ENCODE data around the gene PRR3. TPM values are rescaled to one million over a fixed set of nuclear protein-coding genes. Genes with fewer than 3 reads are reported as not detected.
A peak's percentile ranks its signal among the peaks of the same experiment; 100 is the strongest.

The PRR3 gene
- total and polyA plus RNA-seq, 9 of the 15 experiments (the other 6 are each of a cell fraction or from before 2014, with no cell fraction given), result 23.5 to 59.6 (median 28.8) TPM

DNA sequence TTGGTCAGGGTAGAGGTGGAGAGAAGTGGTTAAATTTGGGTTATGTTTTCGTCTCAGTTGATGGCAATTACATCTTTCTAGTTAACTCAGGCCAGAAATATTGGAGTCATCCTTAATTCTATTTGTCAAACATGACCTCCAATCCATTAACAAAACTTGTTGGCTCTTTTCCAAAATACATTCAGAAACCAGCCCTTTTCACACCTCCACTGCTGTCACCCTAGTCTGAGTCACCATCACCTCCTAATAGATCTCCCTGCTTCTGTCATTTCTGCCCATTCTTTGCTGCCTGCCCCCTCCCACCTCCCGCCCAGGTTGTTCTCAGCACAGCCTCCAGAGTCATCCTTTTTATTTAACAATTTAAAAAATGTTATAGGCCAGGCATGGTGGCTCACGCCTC is 11.2 kb downstream of the PRR3 start (continued):
- TF ChIP-seq U2AF1 (optimal IDR thresholded peaks at IDR 0.05; ENCODE audit: low read depth, low read length) (no peak), NFIC (IDR thresholded peaks at IDR 0.05) (peak; percentile 84), ILK (tag; IDR thresholded peaks at IDR 0.05; ENCODE audit: borderline replicate concordance, low read depth) (no peak), MYC (IDR thresholded peaks at IDR 0.05; ENCODE audit: low read depth, low read length) (no peak), MYC (CRISPR knock-in tag; IDR thresholded peaks at IDR 0.05; ENCODE audit: borderline replicate concordance, low read depth) (no peak), NUFIP1 (IDR thresholded peaks at IDR 0.05; ENCODE audit: partially characterized antibody) (no peak)
- TF ChIP-seq, protein P1, sequence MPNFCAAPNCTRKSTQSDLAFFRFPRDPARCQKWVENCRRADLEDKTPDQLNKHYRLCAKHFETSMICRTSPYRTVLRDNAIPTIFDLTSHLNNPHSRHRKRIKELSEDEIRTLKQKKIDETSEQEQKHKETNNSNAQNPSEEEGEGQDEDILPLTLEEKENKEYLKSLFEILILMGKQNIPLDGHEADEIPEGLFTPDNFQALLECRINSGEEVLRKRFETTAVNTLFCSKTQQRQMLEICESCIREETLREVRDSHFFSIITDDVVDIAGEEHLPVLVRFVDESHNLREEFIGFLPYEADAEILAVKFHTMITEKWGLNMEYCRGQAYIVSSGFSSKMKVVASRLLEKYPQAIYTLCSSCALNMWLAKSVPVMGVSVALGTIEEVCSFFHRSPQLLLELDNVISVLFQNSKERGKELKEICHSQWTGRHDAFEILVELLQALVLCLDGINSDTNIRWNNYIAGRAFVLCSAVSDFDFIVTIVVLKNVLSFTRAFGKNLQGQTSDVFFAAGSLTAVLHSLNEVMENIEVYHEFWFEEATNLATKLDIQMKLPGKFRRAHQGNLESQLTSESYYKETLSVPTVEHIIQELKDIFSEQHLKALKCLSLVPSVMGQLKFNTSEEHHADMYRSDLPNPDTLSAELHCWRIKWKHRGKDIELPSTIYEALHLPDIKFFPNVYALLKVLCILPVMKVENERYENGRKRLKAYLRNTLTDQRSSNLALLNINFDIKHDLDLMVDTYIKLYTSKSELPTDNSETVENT (CRISPR knock-in tag; IDR thresholded peaks at IDR 0.05), result no peak

DNA sequence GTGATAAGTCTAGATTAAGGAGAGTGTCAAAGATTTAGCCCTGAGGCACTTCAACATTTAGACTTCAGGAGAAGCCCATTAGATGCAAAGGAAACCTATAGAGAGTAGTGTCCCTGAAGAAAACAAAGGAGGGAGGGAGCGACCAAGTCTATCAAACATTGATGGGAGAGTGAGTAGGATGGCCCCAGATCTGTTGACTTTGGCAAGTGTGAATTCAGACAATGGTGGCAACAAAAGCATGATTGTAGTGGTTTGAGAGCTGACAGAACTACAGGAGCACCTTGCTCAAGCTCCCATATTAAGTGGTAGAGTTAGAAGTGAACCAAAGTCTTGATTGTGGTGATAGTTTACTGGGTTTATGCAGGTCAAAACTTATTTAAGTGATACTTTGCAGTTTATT is 13.2 kb downstream of the PRR3 start:
- H3K27ac ChIP-seq (ENCODE audit: extremely low read depth, low read depth, low read length), result peak overlapping the region; percentile 92
- peaks cover 10% of the 10 kb centered on the region for H3K9me1 ChIP-seq (ENCODE audit: control insufficient read depth, insufficient read depth, low read length)
- H2AFZ ChIP-seq (ENCODE audit: low read depth, low read length), result peak overlapping the region; percentile 87
- no peaks in the 10 kb centered on the region for H3K27me3 ChIP-seq (ENCODE audit: control insufficient read depth in 2 of 2, insufficient read depth in 2 of 2, low read length in 2 of 2)
- peaks cover 58% of the 10 kb centered on the region for H3K79me2 ChIP-seq (ENCODE audit: control insufficient read depth, insufficient read depth, low read length)
- BruUV-seq (replicated peaks), result no TSS peak
- DNase-seq (ENCODE audit: extremely low read depth in 1 of 4, low spot score in 3 of 4), result no peak
- H3K4me2 ChIP-seq (ENCODE audit: insufficient read depth, low read length), result peak overlapping the region; percentile 90
- FAIRE-seq, result no peak
- H4K20me1 ChIP-seq (replicated peaks; ENCODE audit: control insufficient read depth, insufficient read depth, low read length), result peaks cover 12% of the 10 kb centered on the region; the same call in 1 of the 2 replicates
- 0% methylated on average over 1 of the region's 1 CpG for WGBS (ENCODE audit: insufficient coverage, low coverage, missing lambda C conversion rate)
- peaks cover 24 to 39% of the 10 kb centered on the region in 2 experiments for H3K4me1 ChIP-seq (replicated peaks in 1 of 2; ENCODE audit: control insufficient read depth in 2 of 2, insufficient read depth in 2 of 2, low read length in 2 of 2)
- in situ Hi-C loops (cut with MboI), result no loop called here
- intact Hi-C loops (cut with micrococcal nuclease), result no loop called here
- POLR2A ChIA-PET, result interaction anchor here (0.5 to 3.2 kb wide), 14 partner anchors 10 to 509 kb away, joined by 3 to 38 read pairs (median 4); partner anchors contain the start of genes GNL1, POLR1H and PRR3
- CTCF ChIA-PET (ENCODE audit: low intra/inter-chr PET ratio), result no interaction called here
- peaks cover 44% of the 10 kb centered on the region for H3K36me3 ChIP-seq (ENCODE audit: control insufficient read depth, insufficient read depth, low read length)
- H3K9me3 ChIP-seq (replicated peaks; ENCODE audit: control insufficient read depth, insufficient read depth, low read depth, low read length), result no peaks in the 10 kb centered on the region
- peak overlapping the region; percentile 40 to 84 for H3K9ac ChIP-seq (ENCODE audit: insufficient read depth in 1 of 2, low read depth in 2 of 2, low read length in 2 of 2)
- ATAC-seq, result no peak
- H3K4me3 ChIP-seq, result peak overlapping the region; percentile 67
- TF ChIP-seq SMARCA5 (IDR thresholded peaks at IDR 0.05) (no peak), NFIC (IDR thresholded peaks at IDR 0.05) (no peak), JUN (IDR thresholded peaks at IDR 0.05; ENCODE audit: borderline replicate concordance, low read depth, low read length) (no peak), JUN (CRISPR knock-in tag; IDR thresholded peaks at IDR 0.05; ENCODE audit: borderline replicate concordance) (0 out of 2 replicates have a peak, but pooled peaks have one; percentile 42), ZNF431 (CRISPR knock-in tag; IDR thresholded peaks at IDR 0.05) (no peak), EHMT2 (IDR thresholded peaks at IDR 0.05) (peak; percentile 57; the same call in 1 of the 2 replicates), SREBF2 (CRISPR knock-in tag; IDR thresholded peaks at IDR 0.05) (no peak), NR4A1 (CRISPR knock-in tag; IDR thresholded peaks at IDR 0.05) (no peak), NR4A1 (tag; IDR thresholded peaks at IDR 0.05) (no peak), FOXA3 (CRISPR knock-in tag; conservative IDR thresholded peaks at IDR 0.05 in 1 of 2, IDR thresholded peaks at IDR 0.05 in 1 of 2) (peak in 1 of 2 experiments; percentile 26; a peak in 1 of 4 replicates), JUNB (CRISPR knock-in tag; conservative IDR thresholded peaks at IDR 0.05) (no peak), C11orf30 (IDR thresholded peaks at IDR 0.05; ENCODE audit: low read depth) (no peak), YY1 (IDR thresholded peaks at IDR 0.05; ENCODE audit: borderline replicate concordance in 1 of 3, control insufficient read depth in 1 of 3, extremely low read depth in 1 of 3, insufficient read depth in 3 of 3, insufficient read length in 1 of 3, insufficient replicate concordance in 2 of 3, low read depth in 1 of 3, low read length in 2 of 3) (peak in 1 of 3 experiments; percentile 9)
- TF ChIP-seq, protein P2, sequence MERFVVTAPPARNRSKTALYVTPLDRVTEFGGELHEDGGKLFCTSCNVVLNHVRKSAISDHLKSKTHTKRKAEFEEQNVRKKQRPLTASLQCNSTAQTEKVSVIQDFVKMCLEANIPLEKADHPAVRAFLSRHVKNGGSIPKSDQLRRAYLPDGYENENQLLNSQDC (CRISPR knock-in tag; IDR thresholded peaks at IDR 0.05), result no peak
